Thymus (tissue), 11 donors: ENCODE results near the gene BLOC1S4. TPM values are rescaled to one million over a fixed set of nuclear protein-coding genes. Genes with fewer than 3 reads are reported as not detected.

ENCODE experiments used
- DNase-seq, 9 donors: peaks; one replicate each; pipeline ENCODE4 v3.0.0-alpha.2; 2013; ENCODE audit warnings: low spot score in 9 of 9, low read depth in 6 of 9, missing footprints in 1 of 9
- H3K27ac ChIP-seq, 2 donors: one replicate each; pipeline ENCODE4 v1.5.1; 2013; ENCODE audit warnings: control low read depth in 1 of 2, low read depth in 1 of 2, low read length in 1 of 2, mild to moderate bottlenecking in 1 of 2, moderate library complexity in 1 of 2
- H3K27me3 ChIP-seq, 2 donors: one replicate each; pipeline ENCODE4 v1.5.1; 2013; ENCODE audit warnings: low read length in 1 of 2; ENCODE audit not compliant: control insufficient read depth in 2 of 2, insufficient read depth in 1 of 2
- H3K36me3 ChIP-seq, 2 donors: one replicate each; pipeline ENCODE4 v1.5.1; 2013; ENCODE audit warnings: low read length in 1 of 2, mild to moderate bottlenecking in 1 of 2, moderate library complexity in 1 of 2; ENCODE audit not compliant: control insufficient read depth in 2 of 2, insufficient read depth in 2 of 2
- H3K4me1 ChIP-seq, 2 donors: one replicate each; pipeline ENCODE4 v1.5.1; 2013; ENCODE audit warnings: low read length in 2 of 2; ENCODE audit not compliant: control insufficient read depth in 2 of 2, insufficient read depth in 2 of 2
- H3K4me3 ChIP-seq, 2 donors: one replicate each; pipeline ENCODE4 v1.5.1; 2013; ENCODE audit warnings: low read length in 2 of 2, control low read depth in 1 of 2, mild to moderate bottlenecking in 1 of 2
- H3K9me3 ChIP-seq, 2 donors: one replicate each; pipeline ENCODE4 v1.5.1; 2013; ENCODE audit warnings: low read length in 1 of 2, mild to moderate bottlenecking in 1 of 2; ENCODE audit not compliant: control insufficient read depth in 2 of 2, insufficient read depth in 1 of 2
- WGBS: extraction: QIAGEN DNeasy Blood & Tissue Kit; methylation state at CpG from one replicate; pipeline ENCODE4 v1.1.7; 2013; 5-methylcytosine and 5-hydroxymethylcytosine counted together
- polyA plus RNA-seq: library from polyadenylated mRNA; stranded (reverse); fragments of 200-250 nt; gene quantifications from one replicate; pipeline ENCODE4 v1.2.3, GENCODE V29; 2013
- total RNA-seq: library from RNA; stranded (reverse); fragments of 120-200 nt; gene quantifications from one replicate; pipeline ENCODE4 v1.2.4, GENCODE V29; 2013
- donor health status: healthy.

Gene BLOC1S4
- total and polyA plus RNA-seq, 2 donors = 11.9 to 23.4 TPM

DNA sequence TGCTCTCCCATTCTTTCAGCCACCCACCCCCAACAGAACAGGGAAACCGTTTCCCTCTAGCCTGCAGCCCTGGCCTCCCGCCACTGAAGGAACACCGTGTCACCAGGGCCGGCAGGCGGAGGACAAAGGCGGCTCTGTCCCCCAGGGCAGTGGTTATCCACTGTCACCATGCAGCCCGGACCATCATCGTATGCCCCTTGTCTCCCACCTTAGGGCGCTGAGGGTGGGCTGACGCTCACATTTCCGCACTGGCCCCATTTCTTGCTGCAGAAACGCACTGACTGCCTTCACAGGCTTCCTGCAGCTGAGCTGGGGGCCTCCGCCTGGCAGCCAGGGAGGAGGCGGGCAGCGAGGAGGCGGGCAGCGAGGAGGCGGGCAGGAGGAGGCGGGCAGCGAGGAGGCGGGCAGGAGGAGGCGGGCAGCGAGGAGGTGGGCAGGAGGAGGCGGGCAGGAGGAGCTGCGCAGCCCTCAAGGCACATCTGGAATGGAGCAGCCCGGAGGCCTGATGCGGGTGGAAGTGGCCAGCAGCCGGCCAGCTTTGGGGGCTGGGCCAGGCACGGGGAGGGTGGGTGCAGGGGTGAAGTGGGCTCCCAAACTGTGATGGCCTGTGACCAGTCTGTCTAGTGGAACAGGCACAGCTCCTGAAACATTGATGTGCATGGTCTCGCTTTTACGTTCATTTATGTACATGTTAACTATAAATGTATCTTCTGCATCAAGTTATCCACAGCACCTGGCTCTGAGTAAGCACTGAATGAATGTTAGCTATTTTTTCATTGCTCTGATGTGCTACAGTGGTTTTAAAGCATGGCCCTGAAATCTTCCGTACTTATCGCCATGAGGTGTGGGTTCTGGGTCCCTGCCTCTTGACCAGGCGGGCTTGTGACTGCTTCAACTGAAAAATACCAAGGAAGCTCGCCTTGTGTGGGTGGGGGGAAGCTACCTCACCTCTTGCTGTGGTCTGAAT lies 46.0 kb downstream of the BLOC1S4 start:
- 84% methylated on average over 35 of the region's 35 CpGs for WGBS
- Histone ChIP-seq H3K27ac (peak overlapping the region in 1 of 2 donors; percentile 72), H3K4me3 (no peak overlapping the region), H3K4me1 (peaks cover 2 to 56% of the 10 kb centered on the region in 2 donors), H3K36me3 (no peaks in the 10 kb centered on the region), H3K27me3 (no peaks in the 10 kb centered on the region), H3K9me3 (no peaks in the 10 kb centered on the region)
- DNase-seq = peak in 1 of 9 donors; percentile 59

DNA sequence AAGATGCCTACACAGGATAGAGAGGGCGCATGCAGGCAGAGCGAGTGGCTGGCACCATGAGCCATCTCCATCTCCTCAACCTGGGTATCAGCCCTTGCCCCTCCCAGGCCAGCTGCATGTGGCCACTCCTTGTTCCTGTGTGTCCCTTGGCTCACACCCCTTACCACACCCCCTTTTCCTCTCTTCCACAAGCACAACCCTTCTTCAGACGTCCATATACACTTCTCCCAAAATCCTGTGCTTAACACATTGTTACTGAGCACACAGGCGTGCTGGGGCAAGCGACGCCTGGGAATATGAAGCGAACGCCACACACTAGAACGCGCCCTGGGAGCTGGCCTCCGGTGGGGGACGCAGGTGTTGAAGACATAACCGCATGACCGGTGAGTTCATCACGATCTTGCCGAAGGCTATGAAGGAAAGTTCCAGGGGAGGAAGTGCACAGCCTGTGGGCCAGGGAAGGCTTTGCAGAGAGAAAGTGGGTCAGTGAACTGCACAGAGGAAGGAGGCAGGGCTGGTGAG lies 47.4 kb downstream of the BLOC1S4 start:
- Histone ChIP-seq H3K9me3 (no peaks in the 10 kb centered on the region), H3K36me3 (no peaks in the 10 kb centered on the region), H3K27me3 (no peaks in the 10 kb centered on the region), H3K4me1 (peaks cover 2 to 69% of the 10 kb centered on the region in 2 donors), H3K4me3 (no peak overlapping the region), H3K27ac (peak overlapping the region; percentile 46 to 57)
- DNase-seq = peak in 1 of 9 donors; percentile 58
- 84% methylated on average over 16 of the region's 16 CpGs for WGBS

DNA sequence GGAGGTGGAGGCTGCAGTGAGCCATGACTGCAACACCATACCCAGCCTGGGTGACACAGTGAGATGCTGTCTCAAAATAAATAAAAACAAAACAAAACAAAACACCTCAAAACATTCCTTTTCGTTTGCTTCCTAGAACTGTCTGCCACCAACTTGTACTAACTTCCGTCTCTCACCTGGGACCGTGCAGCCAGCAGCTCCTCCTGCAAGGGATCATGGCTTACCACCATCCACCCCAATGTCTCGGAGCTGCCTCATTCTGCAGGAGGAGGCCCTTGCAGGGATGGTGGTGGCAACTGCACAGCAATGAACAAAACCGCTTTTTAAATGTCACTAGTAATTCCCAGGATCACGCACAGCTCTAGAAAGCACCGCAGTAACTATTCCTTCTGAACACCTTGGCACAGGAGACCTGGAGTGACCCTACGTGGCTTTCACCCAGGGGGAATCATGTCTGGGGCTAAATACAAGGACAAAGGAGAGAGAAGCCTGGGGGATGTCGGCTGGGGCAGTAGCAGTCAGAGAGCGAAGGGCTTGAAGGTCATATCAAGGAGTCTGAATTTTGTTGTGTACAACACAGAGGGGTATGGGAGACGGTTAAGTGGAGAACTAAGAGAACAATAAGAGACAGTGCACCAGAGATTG lies 49.1 kb downstream of the BLOC1S4 start:
- Histone ChIP-seq H3K27me3 (no peaks in the 10 kb centered on the region), H3K27ac (no peak overlapping the region), H3K4me3 (no peak overlapping the region), H3K4me1 (peaks cover 10 to 86% of the 10 kb centered on the region in 2 donors), H3K36me3 (no peaks in the 10 kb centered on the region), H3K9me3 (no peaks in the 10 kb centered on the region)
- no peak for DNase-seq
- 94% methylated on average over 11 of the region's 11 CpGs for WGBS

DNA sequence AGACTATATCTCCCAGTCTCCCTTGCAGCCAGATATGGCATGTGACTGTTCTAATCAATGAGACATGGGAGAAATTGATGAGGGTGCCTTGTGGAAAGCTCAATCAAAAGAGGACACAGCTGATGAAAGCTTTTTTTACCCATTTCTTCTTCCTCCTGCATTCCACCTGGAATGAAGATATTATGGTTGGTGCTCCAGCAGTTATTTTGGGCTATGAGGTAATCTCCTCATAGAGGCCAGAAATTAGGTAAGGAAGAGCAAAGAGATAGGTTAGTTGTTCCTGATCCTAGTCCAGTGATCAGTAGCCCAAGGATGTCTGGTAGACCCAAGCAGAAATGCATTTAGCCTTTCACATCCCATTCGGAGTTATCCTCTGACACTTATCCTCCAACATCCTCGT lies 49.7 kb downstream of the BLOC1S4 start:
- H3K27me3 ChIP-seq = no peaks in the 10 kb centered on the region
- no peaks in the 10 kb centered on the region for H3K36me3 ChIP-seq
- H3K27ac ChIP-seq = peak overlapping the region in 1 of 2 donors; percentile 44
- H3K9me3 ChIP-seq = no peaks in the 10 kb centered on the region
- WGBS = 95% methylated on average over 2 of the region's 2 CpGs
- no peak for DNase-seq
- no peak overlapping the region for H3K4me3 ChIP-seq
- H3K4me1 ChIP-seq = peaks cover 10 to 92% of the 10 kb centered on the region in 2 donors

Other genes with a start within 250 kb of the BLOC1S4 start
- gene PPP2R2C, start 243.6 kb upstream of the BLOC1S4 start, total RNA-seq = 5.4 TPM
- gene PPP2R2C, start 243.6 kb upstream of the BLOC1S4 start, polyA plus RNA-seq = 6.4 TPM
- 6.7 TPM for gene MAN2B2, start 141.0 kb upstream of the BLOC1S4 start, total RNA-seq
- 14.3 TPM for gene MAN2B2, start 141.0 kb upstream of the BLOC1S4 start, polyA plus RNA-seq
- 67.3 TPM for gene MRFAP1, start 75.5 kb upstream of the BLOC1S4 start, total RNA-seq
- 302 TPM for gene MRFAP1, start 75.5 kb upstream of the BLOC1S4 start, polyA plus RNA-seq
- gene S100P, start 22.3 kb upstream of the BLOC1S4 start, total RNA-seq = 9.7 TPM
- gene S100P, start 22.3 kb upstream of the BLOC1S4 start, polyA plus RNA-seq = 32.8 TPM
- 77.6 TPM for gene MRFAP1L1, start 6.3 kb upstream of the BLOC1S4 start, total RNA-seq
- gene MRFAP1L1, start 6.3 kb upstream of the BLOC1S4 start, polyA plus RNA-seq = 103 TPM
- 12.8 TPM for gene KIAA0232, start 66.6 kb downstream of the BLOC1S4 start, total RNA-seq
- 10.5 TPM for gene KIAA0232, start 66.6 kb downstream of the BLOC1S4 start, polyA plus RNA-seq
- 59.6 TPM for gene TBC1D14, start 193.7 kb downstream of the BLOC1S4 start, total RNA-seq
- 28.4 TPM for gene TBC1D14, start 193.7 kb downstream of the BLOC1S4 start, polyA plus RNA-seq